ENCODE data around the gene LMCD1.
"Not testable (repeated sequence)": the region's sequence is repeated elsewhere in the genome, so short reads cannot be mapped to it uniquely, and the experiment has no call there.

LMCD1 gene

DNA sequence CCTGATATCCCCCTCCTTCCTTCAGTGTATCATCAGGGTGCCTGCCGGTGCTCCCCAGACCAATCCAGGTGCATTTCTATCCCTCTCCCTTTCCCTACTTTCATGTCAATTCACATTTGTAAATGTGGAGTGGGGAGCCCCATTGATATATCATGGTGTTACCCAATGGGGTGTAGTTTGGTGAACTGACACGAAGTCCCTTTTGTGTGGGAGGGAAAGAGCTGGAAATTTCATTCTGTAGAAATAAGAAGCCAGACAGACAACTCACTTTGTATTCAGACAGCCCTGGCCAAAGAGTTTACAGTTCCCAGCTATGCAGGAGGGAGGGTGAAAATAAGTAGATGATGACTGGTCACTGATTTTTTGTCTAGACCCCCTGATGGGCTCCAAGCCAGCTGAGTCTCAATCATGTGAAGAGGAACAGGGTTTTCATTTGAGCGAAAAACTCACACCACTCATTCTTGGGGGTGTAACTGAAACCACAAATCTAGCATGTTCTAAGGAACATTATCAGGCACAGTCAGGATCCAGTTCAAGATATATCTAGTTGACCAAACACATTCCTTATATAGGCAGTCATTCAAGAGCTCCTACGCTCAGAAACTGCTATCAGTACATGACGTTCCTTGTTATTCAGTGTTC, 58.9 kb downstream of the LMCD1 start:
- no peak for DNase-seq (ENCODE audit: low read depth in 3 of 3)

DNA sequence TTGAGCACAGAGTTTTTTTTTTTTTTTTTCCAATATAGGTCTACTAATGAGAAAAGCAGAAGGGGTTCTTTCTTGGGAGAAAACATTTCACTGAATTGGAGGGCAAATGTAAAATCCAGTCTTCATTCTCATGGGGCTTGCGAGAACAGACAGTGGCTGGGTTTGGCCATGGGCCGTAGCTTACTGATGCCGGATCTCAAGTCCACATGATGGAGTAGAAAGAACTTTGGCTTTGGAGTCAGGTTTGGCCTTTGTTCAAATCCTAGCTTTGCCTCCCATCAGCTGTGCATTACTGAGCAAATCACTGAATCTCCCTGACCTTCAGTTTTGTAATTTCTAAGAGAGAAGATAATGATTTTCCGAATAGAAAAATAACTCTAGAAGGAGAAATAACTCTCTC, 59.7 kb downstream of the LMCD1 start:
- DNase-seq (ENCODE audit: low read depth in 3 of 3) = no peak

DNA sequence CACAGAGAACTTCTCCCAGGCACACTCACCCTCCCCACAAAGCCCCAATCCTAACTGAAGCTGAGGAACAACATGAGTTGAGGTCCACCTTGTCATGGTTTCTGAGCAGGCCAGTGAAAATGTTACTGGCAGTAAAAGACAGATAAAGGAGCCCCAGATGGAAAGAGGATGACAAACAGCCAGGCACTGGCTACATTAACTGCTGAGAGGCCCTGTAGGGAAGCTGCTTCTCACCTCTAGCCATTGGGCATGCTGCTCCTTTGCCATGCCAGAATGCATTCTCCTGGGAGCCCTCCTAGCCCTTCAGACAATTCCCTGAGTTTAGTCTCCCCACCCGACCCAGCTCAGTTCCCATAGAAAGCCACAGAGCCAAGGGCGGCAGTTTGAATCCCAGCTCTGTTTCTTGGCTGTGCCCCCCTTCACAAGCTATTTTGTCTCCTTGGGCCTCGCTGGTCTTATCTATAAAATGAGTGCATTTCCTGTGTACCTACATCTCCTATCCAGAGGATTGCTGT, 60.5 kb downstream of the LMCD1 start:
- no peak for DNase-seq (ENCODE audit: low read depth in 3 of 3)

DNA sequence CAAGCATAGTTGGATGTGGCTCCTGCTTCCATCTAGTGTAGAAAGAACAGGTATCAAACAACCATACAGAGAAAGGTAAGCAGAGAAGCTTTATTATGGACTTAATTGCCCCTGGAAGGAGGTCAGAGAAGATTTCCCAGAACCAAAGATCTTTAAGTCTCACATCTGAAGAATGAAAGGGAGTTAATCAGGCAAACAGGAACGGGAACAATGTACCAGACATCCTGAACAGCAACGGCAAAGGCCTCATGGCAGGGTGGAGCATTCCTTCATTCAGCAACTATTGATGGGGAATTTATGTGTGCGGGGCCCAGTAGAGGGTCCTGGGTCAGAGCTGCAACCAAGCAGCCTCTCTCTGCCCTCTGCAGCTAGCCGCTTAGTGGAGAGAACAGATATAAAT, 61.5 kb downstream of the LMCD1 start:
- no peak for DNase-seq (ENCODE audit: low read depth in 3 of 3)

DNA sequence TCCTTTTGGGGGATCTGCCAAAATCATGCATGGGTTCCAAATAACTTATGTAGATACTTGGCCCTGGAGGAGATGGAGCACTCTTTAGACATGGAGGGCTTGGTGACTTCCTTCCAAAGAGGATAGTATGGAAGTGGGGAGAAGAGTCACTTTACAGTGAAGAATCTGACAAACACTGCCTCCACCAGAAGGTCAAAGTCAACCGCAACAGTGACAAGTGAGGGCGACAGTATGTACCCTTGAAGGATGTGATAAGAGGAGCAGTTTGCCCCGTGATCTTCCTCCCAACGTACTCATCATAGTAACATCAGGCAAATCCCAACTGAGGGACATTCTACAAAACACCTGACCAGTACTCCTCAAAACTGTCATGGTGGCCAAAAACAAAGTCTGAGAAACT, 62.0 kb downstream of the LMCD1 start:
- no peak for DNase-seq (ENCODE audit: low read depth in 3 of 3)

DNA sequence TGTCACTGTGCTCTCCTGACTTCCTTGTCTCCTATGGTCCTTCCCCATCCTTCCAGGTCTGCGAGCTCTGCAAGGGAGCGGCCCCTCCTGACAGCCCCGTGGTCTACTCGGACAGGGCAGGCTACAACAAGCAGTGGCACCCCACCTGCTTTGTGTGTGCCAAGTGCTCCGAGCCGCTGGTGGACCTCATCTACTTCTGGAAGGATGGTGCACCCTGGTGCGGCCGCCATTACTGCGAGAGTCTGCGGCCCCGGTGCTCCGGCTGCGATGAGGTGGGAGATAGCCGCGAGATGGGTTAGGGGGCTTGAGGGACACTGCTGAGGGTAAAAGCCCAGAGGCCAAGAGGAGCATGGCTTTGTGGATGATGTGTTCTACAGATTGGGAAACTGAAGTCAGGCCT, 63.8 kb downstream of the LMCD1 start:
- DNase-seq (ENCODE audit: low read depth in 3 of 3) = no peak

DNA sequence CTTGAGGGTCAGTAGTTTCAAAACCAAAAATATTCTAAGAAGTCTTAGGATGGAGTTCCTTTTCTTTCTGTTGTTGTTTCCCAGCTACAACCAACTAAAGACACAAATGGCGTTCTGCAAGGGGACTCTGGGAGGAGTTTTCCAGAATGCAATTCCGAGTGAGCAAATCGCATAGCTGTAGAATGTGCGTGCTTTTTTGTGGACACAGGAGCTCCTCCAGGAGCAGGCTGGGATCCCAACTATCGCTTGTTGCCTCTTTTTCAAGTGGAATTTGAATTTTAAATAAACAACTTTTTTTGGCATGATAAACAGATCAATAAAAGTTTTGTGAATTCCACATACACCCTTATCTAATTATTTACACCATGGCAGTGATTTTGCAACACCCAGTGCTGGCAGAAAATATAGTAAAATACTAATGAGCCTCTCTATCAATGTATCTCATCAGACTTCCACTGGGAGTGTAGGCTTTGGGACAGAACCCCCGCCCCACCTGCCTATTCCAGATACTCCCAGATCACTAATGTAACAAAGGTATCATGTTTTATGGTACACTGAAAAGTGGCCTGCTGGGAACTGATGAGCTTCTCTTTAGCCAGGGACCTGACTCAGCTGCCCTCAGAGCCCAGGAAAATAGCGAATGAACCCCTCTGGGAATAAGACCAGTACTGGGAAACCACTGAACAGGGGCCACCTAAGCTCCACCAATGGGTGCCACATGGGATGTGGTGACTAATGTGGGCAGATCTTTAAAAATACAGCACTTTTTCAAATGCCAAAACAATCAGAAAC, 66.4 kb downstream of the LMCD1 start:
- DNase-seq (ENCODE audit: low read depth in 3 of 3) = no peak

DNA sequence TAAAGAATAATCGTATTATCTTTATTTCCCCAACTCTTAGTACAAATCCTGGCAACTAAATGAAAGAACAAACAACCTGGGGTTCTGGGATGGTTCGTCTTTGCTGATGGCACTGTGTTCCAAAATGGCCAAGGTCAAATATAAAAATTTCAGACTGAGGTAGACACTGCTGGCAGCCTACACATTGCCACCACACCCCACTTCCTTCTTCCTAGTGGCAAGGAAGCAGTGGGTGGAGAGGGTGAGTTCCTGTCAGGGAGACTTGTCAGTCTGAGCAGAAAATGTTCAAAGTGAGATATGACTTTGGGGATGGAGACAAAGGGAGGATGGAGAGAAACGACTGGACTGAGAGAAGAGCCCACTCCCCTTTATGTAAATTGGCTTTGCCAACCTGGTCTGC, 69.6 kb downstream of the LMCD1 start:
- no peak for DNase-seq (ENCODE audit: low read depth in 3 of 3)

DNA sequence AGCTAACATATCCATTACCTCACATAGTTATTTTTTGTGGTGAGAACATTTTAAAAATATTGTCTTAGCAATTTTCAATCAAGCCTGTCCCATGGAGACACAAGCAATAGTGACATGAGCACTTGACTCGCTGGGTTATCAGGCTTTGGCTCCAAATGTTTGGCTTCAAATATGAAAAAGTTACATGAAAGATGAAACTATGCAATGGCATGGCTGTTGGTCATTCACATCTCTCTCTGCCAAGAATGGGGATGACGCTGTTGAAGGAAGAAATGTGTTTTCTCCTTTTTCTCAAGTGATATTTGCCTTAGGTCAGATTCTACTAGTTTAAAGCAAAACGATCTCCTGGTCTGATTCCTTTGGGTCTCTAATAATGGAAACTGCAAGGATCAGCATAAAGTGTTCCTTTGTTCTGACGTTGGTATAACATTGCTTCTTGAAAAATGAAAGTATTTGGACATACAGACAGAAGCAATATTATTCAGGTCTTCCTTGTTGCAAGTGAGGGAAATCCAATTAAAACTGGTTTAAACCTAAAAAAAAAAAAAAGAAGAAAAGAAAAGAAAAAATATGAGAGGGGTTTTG, 71.8 kb downstream of the LMCD1 start:
- no peak for DNase-seq (ENCODE audit: low read depth in 3 of 3)

DNA sequence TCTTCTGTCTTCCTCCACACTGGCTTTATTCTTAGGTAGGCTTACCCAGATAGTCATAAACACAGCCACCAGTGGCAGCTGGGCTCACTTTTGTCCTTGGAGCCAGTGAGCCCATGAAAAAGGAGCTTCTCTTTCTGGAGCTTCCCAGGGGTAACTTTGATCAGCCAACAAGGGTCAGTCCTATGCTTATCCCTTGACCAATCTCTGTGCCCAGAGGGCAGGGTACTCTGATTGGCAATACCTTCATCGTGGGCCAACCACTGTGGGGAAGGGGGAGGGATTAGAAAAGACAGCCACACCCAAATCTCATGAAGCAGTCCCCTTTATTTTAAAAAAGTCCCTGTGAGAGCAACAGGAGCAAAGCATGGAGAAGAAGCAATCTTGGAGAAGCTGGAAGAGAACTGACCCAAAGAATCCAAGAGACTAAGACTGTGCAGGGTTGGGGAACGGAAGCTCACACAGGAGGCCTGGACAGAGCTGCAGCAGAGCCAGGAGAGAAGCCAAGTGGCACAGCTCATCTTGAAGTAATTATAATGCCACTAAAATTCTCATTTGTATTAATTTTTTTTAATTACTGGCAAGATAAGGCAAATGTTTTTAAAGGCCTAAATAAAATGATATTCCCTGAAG, 72.5 kb downstream of the LMCD1 start:
- no peak for DNase-seq (ENCODE audit: low read depth in 3 of 3)

DNA sequence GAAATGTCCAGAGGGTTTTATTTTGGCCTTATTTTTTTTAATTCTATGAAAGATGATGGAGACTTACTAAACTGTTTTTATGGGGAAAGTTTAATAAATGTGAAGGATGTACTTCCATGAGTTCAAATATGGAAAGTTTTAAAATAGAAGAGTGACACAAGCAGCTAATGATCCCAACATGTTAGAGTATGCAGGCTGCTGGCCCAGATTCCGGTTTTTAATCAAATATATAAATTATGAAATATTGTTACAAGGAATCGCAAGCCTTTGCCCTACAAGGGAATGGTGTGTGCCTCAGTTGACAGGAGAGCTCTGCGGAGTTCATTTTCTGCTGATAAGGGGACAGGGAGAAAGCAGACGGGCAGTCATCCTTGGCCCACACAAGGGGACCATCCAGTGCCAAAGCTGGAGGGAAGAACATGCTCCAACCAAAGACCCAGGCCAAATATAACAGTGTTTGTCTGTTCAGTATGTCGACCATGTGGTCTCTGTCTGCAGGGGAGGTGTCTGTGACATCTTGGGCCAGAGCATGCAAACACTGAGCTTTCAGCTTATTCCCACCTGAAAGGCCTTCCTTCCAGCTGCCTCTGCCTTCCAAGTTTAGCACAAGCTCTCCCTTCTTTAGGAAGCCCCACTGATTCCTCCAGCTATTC, 73.2 kb downstream of the LMCD1 start:
- DNase-seq (ENCODE audit: low read depth in 3 of 3) = no peak

DNA sequence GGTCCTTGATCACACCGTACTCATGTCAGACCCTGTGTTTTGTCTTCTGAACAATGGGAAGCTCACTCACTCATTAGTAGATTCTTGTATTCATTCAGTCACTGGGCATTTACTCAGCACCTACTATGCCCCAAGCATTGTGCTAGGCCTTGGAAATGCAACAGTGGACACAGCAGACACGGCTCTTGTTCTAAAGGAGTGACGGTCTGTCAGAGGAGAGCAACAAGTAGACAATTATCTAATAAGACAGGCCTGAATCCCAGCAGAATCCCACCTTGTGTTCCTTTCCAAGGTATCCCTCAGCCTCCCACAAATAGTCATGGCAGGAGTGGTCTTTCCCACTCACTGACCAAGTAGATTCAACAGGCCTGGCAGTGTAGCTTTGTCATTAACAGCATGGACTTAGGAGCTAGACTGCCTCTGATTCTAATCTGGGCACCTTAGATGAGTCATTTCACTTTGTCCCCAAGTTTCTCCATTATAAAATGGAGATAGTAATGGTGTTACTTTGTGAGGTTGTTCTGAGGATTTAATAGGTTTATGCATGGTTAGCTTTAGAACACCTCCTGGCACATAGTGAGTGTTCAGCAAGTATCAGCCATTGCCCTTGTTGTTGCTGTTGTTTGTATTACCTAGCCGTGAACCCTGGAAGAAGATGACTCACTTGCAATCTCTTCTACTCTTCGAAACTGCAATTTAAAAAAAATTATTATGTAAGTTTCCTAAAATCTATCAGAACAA, 73.9 kb downstream of the LMCD1 start:
- DNase-seq (ENCODE audit: low read depth in 3 of 3) = no peak

DNA sequence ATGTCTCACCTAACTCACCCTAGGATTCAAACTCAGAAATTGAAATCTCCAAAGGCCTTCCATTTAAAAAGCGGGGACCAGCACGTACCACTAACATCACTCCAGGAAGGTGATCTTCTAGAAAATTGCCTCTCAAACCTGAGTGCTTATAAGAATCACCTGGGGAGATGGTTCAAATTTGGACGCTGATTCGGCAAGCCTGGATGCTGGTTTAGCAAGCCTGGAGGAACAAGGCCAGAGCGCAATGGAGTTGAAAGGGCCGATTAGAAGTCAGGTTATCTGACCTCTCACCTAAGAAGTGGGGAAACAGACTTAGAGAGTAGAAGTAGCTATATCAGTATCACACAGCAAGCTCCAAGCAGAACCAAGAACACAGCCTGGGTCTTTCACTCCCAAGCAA, 74.8 kb downstream of the LMCD1 start:
- no peak for DNase-seq (ENCODE audit: low read depth in 3 of 3)

DNA sequence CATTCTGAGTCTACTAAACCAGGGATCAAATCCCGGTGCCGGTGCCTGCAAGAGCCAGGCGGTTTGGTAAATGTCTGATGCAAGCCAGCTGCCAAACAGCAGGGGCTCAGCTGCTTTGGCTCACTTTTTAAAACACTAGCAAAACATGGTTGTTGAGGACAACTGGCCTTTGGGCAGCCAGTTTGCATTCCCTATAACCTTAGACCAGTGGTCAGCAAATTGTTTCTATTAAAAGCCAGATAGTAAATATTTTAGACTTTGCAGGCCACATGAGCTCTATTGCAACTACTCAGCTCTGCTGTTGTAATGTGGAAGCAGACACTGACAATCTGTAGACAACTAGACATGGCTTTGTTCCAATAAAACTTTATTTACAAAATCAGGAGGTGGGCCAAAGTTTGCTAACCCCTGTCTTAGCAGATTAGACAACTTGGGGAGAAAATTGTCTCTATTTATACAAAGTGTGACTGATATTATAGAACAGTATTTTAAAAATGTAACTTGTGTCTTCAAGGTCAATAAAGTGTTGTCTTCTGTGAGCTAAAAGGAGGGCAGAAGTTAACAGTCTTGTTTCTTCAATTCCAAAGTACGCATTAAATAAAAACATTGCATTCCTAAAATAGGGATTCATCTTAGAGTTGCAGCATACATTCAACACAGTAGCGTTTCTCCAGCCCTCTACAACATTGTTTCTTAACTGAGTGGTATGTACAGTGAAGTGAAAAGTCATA, 75.4 kb downstream of the LMCD1 start:
- DNase-seq (ENCODE audit: low read depth in 3 of 3) = no peak

DNA sequence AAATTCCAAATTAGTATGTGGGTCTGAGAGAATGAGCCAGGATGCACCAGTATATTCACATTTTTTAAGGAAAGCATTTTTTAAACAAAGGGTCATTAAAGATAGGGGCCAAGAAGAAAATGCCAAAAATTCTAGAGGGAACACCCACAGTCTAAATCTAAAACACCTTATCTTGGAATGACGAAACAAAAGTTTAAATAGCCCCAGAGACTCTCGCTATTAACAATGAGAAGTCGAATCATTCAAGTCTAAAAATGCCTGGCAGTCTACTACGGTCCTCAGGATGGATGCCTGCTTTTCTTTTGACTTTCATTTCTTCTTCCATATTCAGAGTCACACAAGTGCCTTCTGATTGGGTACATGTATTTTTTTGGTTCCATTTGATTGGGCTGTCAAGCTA, 76.7 kb downstream of the LMCD1 start:
- no peak for DNase-seq (ENCODE audit: low read depth in 3 of 3)

DNA sequence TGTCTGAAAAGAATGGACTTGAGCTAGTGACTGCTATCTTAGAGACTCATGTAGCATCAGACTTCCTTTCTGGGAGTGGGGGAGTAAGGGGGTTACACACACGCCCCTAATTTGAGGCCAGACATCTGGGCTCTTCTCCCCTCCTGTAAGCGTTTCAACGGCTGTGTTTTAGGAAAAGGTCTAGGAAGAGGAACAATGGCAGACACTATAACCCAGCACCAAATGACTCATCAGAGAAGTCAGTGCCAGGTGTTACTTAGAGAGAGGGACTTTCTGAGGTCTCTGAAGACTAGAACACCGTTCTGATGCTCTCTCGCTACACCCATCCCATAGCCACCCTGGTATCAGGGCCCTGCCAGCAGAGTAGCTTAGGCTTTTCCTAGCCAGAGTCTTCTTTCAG, 77.5 kb downstream of the LMCD1 start:
- no peak for DNase-seq (ENCODE audit: low read depth in 3 of 3)

DNA sequence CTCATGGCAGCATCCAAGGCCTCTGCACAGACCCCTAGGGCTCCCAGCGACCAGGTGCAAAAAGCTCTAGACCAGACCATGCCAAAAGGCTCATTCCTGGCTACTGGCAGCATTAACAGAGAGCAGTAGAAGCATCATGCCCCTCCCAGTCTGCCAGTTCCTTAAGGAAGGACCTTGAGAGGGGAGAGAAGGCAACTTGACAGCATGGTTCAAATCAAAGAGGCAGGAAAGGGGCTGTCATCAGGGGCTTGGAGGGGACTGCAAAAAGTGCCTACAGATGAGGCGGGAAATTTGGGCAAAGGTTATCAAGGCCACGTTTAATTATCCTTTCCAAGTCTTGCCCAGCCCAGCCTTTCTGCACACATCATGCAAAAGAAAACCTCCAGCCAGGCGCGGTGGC, 78.3 kb downstream of the LMCD1 start:
- DNase-seq (ENCODE audit: low read depth in 3 of 3) = no peak

DNA sequence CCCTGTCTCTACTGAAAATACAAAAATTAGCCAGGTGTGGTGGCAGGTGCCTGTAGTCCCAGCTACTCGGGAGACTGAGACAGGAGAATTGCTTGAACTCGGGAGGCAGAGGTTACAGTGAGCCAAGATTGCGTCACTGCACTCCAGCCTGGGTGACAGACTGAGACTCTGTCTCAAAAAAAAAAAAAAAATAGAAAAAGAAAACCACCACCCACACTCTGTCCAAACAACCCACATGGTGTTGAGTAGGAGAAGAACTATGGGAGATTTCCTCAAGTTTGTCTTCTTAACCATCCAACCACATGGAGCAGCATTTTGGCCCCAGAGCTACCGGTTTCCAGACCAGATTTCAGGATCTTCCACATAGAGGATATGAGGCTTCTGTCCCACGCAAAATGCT, 78.8 kb downstream of the LMCD1 start:
- not testable (repeated sequence) for DNase-seq (ENCODE audit: low read depth in 3 of 3)

DNA sequence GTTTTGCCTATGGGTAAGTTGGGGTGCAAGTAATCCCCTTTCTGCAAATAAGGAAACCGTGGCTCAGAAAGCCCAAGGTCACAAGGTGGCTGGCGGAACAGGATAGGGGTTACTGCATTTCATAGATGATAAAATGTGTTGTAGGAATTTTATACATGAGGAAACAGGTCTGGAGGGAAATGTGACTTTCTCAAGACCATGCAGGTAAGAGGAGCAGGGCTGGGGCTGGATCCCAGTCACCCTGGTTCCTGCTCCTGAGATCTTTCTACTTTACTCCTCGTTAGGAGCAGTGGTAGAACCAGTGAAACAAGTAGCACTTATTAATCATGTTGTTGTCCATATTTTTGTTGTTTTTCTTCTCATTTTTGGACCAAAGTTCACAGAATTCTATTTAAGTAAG, 79.8 kb downstream of the LMCD1 start:
- no peak for DNase-seq (ENCODE audit: low read depth in 3 of 3)

DNA sequence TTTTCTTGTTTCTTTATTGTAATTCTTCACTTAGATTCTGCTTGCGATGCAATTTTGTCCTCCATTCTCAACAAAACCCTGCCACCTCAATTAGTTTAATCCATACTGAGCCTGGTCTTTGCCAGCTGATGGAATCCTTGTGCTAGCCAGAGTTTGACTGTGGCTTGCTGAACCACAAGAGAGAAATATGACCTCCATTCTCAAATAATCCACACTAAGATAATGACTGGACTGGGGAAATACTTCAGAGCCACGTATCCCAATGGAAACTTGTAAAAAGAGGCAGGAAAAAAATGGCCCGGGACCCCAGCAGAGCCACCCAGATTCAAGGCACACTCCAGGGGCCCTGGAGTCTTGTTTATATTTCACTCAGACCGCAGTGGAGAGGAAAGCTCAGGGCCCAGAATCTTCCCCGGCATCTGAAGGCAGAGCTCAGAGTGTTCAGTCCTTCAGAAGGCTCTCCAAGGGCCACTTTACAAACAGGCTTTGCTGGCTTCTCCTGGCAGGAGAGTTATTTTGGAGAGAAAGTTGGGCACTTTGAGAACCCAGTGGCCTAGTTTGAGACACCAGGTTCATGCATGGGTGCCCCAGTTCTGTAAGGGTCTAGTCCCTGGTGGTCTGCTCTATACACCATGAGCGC, 80.3 kb downstream of the LMCD1 start:
- DNase-seq (ENCODE audit: low read depth in 3 of 3) = no peak
